ENCODE data around the gene CCDC146.

Gene CCDC146

DNA sequence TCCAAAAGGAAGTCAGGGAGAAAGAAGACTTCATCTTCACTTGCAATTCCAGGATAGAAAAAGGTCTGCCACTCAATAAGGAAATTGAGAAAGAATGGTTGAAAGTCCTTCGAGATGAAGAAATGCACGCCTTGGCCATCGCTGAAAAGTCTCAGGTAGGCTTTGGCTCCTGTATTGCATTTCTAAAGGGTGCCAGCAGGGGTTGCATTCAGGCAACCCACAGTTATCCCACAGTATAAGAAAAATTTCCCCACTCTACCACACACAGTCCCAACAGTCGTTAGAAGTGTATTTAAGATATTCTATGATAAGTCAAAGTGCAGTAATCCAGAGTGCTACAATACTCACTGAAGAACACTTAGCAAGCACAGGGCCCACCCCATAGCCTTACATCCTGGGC, 170.6 kb downstream of the CCDC146 start:
- DNase-seq (ENCODE audit: low read depth), result no peak

DNA sequence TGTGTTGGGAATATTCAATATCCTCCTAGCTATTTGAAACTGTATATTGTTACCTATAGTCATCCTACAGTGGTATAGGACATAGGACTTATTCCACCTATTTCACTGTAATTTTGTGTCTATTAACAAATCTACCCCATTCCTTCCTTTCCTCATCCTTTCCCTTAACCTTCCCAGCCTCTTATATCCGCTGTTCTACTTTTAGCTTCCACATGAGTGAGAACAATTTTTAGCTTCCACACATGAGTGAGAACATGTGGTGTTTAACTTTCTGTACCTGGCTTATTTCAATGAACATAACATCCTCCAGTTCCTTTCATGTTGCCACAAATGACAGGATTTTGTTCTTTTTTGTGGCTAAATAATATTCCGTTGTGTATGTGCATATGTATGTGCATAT, 173.1 kb downstream of the CCDC146 start:
- no peak for DNase-seq (ENCODE audit: low read depth)

- DNase-seq (ENCODE audit: low read depth), result no peak
These were observed 184.0 kb downstream of the CCDC146 start for GRCh38 chr7:77306231-77307067.

GRCh38 chr7:77308792-77309191, 186.4 kb downstream of the CCDC146 start:
- DNase-seq (ENCODE audit: low read depth), result no peak

GRCh38 chr7:77309714-77310220, 187.4 kb downstream of the CCDC146 start:
- DNase-seq (ENCODE audit: low read depth), result no peak

- DNase-seq (ENCODE audit: low read depth), result no peak
These were observed 188.6 kb downstream of the CCDC146 start for GRCh38 chr7:77310982-77311381.

DNA sequence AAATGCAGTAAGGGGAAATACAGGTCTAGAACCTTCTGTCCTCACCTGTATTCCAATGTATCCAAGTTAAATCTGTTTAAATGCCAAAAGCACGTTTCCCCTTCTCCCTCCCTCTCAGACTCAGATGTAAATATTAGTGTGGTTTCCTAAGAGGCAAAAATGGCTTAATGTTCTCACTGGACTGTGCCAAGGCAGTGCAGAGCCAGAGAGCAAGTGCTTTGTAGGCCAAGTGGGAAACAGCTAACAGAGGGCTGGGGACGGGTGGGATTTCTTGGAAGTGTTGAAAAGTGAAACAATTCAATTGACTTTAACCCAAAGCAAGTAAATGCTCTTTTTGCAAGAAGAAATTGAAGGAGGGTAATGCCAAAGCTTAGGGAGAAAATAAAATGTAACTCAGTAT, 190.7 kb downstream of the CCDC146 start:
- no peak for DNase-seq (ENCODE audit: low read depth)

- no peak for DNase-seq (ENCODE audit: low read depth)
These were observed 191.6 kb downstream of the CCDC146 start for GRCh38 chr7:77313876-77314480.

DNA sequence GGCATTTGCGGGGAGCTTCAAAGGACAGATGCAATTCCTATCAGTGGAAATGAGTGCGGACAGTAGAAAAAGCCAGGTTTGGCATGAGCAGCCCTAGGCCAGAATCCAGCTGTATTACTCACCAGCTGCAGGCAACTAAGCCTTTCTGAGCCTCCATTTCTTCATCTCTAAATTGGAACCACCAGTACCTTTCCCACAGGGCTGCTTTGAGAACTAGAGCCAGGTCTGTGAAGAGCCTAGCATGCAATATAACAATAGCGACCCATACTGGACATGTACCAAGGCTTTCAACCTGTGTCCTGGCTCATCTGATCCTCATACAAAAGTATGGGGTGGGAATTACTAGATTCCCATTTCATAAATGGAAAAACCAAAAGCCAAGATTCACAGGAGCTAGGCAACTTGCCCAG, 192.8 kb downstream of the CCDC146 start:
- no peak for DNase-seq (ENCODE audit: low read depth)

- no peak for DNase-seq (ENCODE audit: low read depth)
These were observed 194.0 kb downstream of the CCDC146 start for GRCh38 chr7:77316219-77316978.

DNA sequence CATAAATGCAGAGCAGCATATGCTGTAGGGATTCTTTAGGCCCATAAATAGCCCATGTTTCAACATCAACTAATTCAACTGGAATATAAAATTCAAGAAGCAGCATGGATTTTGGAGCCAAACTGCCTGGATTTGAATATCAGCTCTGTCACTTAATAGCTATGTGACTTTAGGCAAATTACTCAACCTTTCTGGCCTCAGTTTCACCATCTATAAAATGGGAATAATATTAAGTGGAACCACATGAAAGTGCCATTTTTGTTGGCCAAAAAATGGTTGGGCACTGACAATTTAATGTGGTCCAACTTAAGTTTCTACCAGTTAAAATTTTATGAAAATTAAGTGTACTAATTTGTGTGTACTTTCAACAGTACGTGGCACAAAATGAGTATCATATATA, 195.6 kb downstream of the CCDC146 start:
- DNase-seq (ENCODE audit: low read depth), result no peak

DNA sequence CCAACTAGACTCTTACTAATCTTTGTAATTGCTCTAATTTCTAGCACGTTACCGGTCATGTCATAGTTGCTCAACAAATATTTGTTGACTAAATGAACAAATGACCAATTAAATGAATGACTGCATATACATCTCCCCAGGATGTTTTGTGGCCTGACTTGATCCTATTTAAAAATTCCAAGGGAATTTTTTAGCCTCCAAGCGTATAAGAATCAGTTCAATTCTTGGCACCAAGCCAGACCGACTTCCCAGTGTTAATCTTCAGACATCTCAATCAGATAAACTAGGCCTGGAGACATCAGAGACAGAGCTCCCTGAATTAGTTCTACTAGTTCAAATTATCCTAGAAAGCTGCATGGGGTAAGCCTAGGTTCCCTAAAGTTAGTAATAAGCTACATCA, 197.7 kb downstream of the CCDC146 start:
- DNase-seq (ENCODE audit: low read depth), result no peak

DNA sequence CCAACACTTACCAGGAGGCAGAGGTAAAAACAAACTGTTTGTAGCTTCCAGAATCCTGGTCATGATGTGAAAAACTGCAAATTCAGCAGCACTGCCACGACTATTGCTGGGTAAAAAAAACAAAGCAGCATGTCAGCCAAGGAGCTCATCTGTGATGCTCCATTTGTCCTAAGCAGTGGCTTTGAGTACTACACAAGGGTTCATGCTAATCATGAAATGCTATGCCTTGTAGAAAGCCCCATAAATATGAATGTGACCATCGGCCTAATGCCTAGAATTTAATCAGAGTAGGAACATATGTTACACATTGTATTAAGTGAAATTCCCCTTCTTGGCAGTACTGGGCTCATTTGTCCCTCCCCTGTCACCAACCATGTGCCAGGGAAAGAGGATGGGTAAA, 198.3 kb downstream of the CCDC146 start:
- DNase-seq (ENCODE audit: low read depth), result no peak

DNA sequence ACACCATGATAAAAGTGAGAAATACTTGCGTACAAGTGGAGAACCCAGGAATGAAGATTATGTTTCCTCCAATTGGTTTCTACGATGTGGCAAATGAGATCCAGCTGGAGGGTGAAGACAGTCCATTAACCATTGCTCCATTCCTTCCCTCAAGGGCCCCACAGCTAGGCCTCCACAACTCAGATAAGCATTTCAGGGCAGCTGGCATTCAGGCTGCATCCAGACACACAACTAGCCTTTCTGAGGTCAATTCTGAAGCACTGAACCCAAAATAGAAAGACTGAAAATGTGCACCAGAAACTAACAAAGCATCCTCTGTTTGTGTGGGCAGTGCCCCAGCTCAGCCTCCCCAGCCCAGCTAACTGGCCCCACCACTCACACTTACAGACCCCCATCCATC, 198.9 kb downstream of the CCDC146 start:
- no peak for DNase-seq (ENCODE audit: low read depth)

DNA sequence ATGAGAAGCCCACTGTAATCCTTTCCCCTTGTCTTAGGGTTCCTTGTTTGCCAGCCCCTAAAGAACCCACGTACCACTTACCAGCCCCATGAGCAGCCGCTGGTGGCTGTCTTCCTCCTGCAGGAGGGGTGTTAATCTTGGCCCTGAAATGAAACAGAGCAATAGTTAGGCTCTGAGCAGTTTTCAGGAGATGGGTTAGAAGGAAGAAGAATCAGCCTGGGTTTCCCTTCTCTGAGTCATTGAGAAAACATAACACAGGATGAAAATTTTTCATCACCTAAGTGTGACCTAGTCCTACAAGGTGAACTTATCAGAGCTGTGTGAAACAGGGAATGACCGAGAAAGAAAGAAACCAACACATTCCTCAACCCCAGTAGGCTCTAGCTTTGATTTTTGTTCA, 203.7 kb downstream of the CCDC146 start:
- no peak for DNase-seq (ENCODE audit: low read depth)

- no peak for DNase-seq (ENCODE audit: low read depth)
These were observed 204.9 kb downstream of the CCDC146 start for GRCh38 chr7:77327067-77327931.

DNA sequence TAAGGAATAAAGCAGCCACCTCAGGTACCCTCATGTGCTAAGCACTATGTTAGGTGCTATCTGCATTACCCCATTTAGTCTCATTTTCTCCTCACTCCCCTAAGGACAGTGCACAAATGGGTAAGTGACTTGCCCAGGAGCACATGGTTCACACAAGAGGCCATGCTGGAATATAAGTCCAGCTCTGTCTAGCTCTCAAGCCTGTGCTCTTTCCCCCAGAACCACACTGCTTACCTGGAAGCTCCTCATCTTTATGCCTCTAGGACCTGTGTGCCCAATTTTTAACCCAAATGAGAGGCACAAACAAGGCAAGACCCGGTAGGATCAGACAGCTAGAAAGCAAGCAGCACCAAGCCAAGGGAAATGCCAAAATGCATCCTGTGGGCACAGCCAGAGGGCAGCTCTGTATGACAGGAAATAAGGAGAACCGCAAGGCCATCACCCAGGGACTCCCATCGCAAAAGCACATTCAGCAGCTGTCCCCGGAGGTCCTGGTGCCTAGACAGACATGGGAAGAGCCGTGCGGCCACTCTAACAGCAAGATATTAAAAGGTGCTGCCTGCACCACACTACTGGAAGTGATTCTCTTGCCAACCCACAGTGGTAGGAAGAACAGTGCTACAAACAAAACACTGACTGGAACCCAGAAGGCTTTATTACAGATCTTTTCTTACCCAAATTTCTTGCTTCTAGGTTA, 205.7 kb downstream of the CCDC146 start:
- DNase-seq (ENCODE audit: low read depth), result no peak

- DNase-seq (ENCODE audit: low read depth), result no peak
These were observed 206.3 kb downstream of the CCDC146 start for GRCh38 chr7:77328669-77329068.

DNA sequence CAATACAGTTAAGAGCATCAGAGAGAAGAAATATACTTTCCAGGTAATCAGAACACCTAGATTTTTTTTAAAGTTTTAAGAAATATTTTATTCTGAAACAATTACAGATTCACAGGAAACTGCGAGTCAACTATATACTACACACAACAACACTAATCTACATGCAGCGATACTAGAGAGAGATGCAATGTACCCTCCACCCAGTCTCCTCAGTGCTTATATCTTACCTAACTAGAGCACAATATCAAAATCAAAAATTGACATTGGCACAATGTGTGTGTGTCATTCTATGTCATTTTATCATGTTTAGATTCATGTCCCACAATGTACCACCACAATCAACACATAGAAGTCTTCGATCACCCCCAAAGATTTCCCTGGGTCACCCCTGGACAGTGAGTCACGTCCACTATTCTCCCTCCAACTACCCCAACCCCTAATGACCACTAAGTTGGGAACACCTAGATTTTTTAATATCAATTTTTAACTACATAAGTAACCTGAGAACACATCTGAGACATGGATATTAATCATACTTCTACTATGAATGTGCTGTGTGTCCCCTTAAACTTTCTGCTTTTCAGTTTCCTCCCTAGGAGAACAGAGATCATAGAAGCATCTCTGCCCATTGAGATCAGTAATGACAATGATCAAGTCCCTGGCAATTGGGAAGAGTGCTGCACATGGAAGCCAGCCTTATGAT, 207.2 kb downstream of the CCDC146 start:
- DNase-seq (ENCODE audit: low read depth), result no peak

DNA sequence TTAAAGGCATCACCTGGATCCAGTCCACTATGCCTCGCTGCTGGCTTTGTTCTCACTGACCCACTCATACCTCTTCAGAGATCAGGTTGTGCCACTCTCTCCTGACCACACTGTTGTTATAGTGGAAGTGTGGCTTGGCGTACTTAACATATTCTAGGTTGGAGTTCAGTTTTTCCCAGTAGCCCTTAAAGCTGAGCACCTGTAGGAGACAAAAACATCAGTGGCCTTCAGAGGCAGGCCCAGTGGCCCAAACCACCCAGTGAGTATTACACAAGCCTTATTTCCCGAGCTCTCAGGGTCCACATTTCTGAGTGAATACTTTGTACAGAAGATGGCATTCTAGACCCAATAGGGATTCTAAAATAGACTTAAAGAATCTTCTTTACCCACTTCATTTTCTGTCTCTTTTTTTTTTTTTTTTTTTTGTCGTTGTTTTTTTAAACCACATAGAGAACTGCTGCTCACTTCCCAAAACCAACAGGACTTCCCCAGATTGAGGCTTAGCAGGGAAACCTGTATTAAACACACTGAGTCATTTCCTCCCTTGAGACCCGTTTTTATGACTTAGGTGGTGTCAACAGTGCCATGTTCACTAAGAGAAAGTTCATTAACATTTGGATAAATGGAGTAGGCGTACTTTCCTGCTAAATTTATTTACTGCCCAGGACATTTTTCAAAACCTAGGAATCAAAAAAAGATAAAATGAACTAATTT, 207.9 kb downstream of the CCDC146 start:
- DNase-seq (ENCODE audit: low read depth), result no peak
